Camera-type eye (tissue), 1 donor: ENCODE results near the gene OLFM1. TPM values are rescaled to one million over a fixed set of nuclear protein-coding genes. Genes with fewer than 3 reads are reported as not detected.

ENCODE experiments used
- total RNA-seq: library from RNA; depleted of rRNA; stranded (reverse); fragments of >200 nt; gene quantifications from one replicate; pipeline ENCODE4 v1.2.3, GENCODE V29; 2014

The OLFM1 gene
- 48.8 TPM for total RNA-seq

GRCh38 chr9:135087489-135087792 lies at the start of gene OLFM1:
TSS of gene OLFM1 (plus strand) at chr9:135087668. CDS start at chr9:135087990, 322 bp downstream.

Other genes starting within 250 kb of the OLFM1 start
- not detected for gene FCN2, start 206.9 kb upstream of the OLFM1 start, total RNA-seq
- gene FCN1, start 169.8 kb upstream of the OLFM1 start, total RNA-seq, result 4.9 TPM